CD4-positive, alpha-beta memory T cell (primary cell): Measurements from ENCODE around the gene FCN2. TPM values are rescaled to one million over a fixed set of nuclear protein-coding genes. Genes with fewer than 3 reads are reported as not detected.

ENCODE experiments used
- CTCF ChIA-PET: fragments of 350-600 bp; sonication (Branson Sonifier 250); formaldehyde crosslinking; loops from one replicate; lab custom pipeline; 2021; ENCODE audit warnings: inconsistent platforms; ENCODE audit not compliant: partially characterized antibody; lab: Charles Lee
- POLR2A ChIA-PET: fragments of 350-600 bp; sonication (Branson Sonifier 250); formaldehyde crosslinking; loops from one replicate; lab custom pipeline; 2021; ENCODE audit not compliant: partially characterized antibody; lab: Charles Lee
- DNase-seq, 5 donors: peaks; one replicate each; pipeline versions ENCODE4 v3.0.0 to v3.0.0-alpha.2; 2020 to 2022; ENCODE audit warnings: mixed read lengths in 1 of 5
- H3K27ac ChIP-seq: one replicate; pipeline ENCODE4 v1.7.0; 2013; ENCODE audit warnings: low read depth, low read length
- H3K27me3 ChIP-seq: 2 replicates; pipeline ENCODE4 v1.7.0; 2013; ENCODE audit warnings: mild to moderate bottlenecking, low read length, moderate library complexity; ENCODE audit not compliant: insufficient read depth
- H3K36me3 ChIP-seq: 2 replicates; pipeline ENCODE4 v1.7.0; 2013; ENCODE audit warnings: mild to moderate bottlenecking, low read length, moderate library complexity; ENCODE audit not compliant: insufficient read depth
- H3K4me1 ChIP-seq: 2 replicates; pipeline ENCODE4 v1.7.0; 2013; ENCODE audit warnings: mild to moderate bottlenecking, low read length, moderate library complexity; ENCODE audit not compliant: insufficient read depth
- H3K4me3 ChIP-seq, 2 donors: one replicate each; pipeline ENCODE4 v1.7.0; 2013; ENCODE audit warnings: low read length in 2 of 2, mild to moderate bottlenecking in 1 of 2
- H3K9me3 ChIP-seq, 2 donors: one replicate each; pipeline ENCODE4 v1.7.0; 2013; ENCODE audit warnings: low read length in 2 of 2, control low read depth in 1 of 2; ENCODE audit not compliant: control insufficient read depth in 1 of 2
- H3K27ac Mint-ChIP-seq, 7 donors: one replicate each; pipeline ENCODE4 v1.8.0; 2020 to 2021; ENCODE audit warnings: mixed read lengths in 7 of 7, mild to moderate bottlenecking in 6 of 7, inconsistent platforms in 3 of 7, moderate library complexity in 3 of 7
- H3K27me3 Mint-ChIP-seq, 2 donors: one replicate each; pipeline ENCODE4 v1.8.0; 2020 to 2021; ENCODE audit warnings: mixed read lengths in 2 of 2
- H3K36me3 Mint-ChIP-seq, 2 donors: one replicate each; pipeline ENCODE4 v1.8.0; 2020 to 2021; ENCODE audit warnings: mixed read lengths in 2 of 2, inconsistent platforms in 1 of 2, mild to moderate bottlenecking in 1 of 2
- H3K4me1 Mint-ChIP-seq, 4 donors: one replicate each; pipeline ENCODE4 v1.8.0; 2020 to 2021; ENCODE audit warnings: mixed read lengths in 4 of 4, mild to moderate bottlenecking in 1 of 4
- H3K4me3 Mint-ChIP-seq, 8 donors: one replicate each; pipeline ENCODE4 v1.8.0; 2020 to 2021; ENCODE audit warnings: mixed read lengths in 8 of 8, mild to moderate bottlenecking in 7 of 8, moderate library complexity in 6 of 8, inconsistent platforms in 3 of 8
- H3K9me3 Mint-ChIP-seq, 8 donors: one replicate each; pipeline ENCODE4 v1.8.0; 2020 to 2021; ENCODE audit warnings: mixed read lengths in 8 of 8, mild to moderate bottlenecking in 5 of 8, inconsistent platforms in 3 of 8, moderate library complexity in 1 of 8
- intact Hi-C: fragments of 100-400 bp; cut with micrococcal nuclease; formaldehyde crosslinking; loops from one replicate; pipeline ENCODE4 v1.15.1; 2023
- polyA plus RNA-seq, 2 donors: library from polyadenylated mRNA; unstranded; fragments of 300-500 nt; fragmentation: Illumina TruSeq; gene quantifications; one replicate each; pipeline ENCODE4 v1.2.3, GENCODE V29; 2021
- total RNA-seq, 2 experiments: library from RNA; stranded (reverse); gene quantifications; one replicate each; pipeline ENCODE4 v1.2.3, GENCODE V29; 2021

FCN2 gene
- total and polyA plus RNA-seq, 4 experiments from 2014 or later = not detected

DNA sequence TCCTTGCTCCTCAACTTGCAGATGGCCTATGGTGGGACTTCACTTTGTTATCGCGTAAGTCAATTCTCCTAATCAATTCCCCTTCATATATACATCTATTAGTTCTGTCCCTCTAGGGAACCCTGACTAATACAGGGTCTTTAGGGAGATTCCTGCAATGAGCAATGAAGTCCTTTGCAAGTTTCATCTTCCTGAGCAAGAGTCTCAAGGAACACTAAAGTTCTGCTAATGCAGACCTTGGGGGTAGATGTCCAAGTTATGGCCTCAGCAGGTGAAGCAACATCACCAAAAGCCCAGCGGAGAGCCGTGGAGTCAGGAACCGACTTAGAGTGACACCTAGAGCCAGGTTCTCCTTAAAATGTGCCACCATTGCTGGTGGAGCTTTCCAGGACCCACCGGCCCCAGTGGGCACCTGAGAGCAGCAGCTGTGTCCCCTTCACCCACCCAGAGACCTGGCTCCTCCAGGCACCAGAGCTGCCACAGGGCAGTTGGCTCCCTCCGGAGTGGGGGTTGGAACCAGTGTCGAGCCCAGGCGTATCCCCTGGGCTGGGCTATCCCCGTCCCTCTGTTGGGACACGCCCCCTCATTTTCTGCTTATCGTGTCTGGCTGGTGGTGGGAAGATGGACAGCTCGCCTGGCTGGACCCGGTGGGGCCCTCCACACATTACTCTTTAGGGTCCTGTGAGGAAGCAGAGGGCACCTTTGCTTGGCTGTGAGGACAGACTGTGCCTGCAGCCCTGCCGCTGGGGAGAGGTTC is 48.0 kb downstream of the FCN2 start:
- H3K4me1 ChIP-seq = no peaks in the 10 kb centered on the region
- intact Hi-C loops = no loop called here

GRCh38 chr9:134929193-134930158 is 48.9 kb downstream of the FCN2 start:
- no peaks in the 10 kb centered on the region for H3K9me3 ChIP-seq
- no peak for DNase-seq
- Mint-ChIP-seq H3K36me3 (no peaks in the 10 kb centered on the region), H3K4me3 (peak overlapping the region in 1 of 8 donors; percentile 27), H3K4me1 (peaks cover 0 to 3% (median 0%) of the 10 kb centered on the region in 4 donors), H3K27ac (no peak overlapping the region), H3K9me3 (no peaks in the 10 kb centered on the region), H3K27me3 (peaks cover 7 to 8% of the 10 kb centered on the region in 2 donors)
- H3K27ac ChIP-seq = no peak overlapping the region
- ChIA-PET POLR2A (no interaction called here), CTCF (no interaction called here)
- H3K36me3 ChIP-seq = no peaks in the 10 kb centered on the region
- H3K27me3 ChIP-seq = no peaks in the 10 kb centered on the region
- intact Hi-C loops = no loop called here
- no peak overlapping the region for H3K4me3 ChIP-seq
- no peaks in the 10 kb centered on the region for H3K4me1 ChIP-seq

More for the DNA sequence above, 48.0 kb downstream of the FCN2 start:
- no peaks in the 10 kb centered on the region for H3K36me3 Mint-ChIP-seq
- H3K27me3 ChIP-seq = no peaks in the 10 kb centered on the region
- POLR2A ChIA-PET = no interaction called here
- no peak overlapping the region for H3K4me3 ChIP-seq
- H3K27ac ChIP-seq = no peak overlapping the region
- no peak overlapping the region for H3K27ac Mint-ChIP-seq
- H3K9me3 ChIP-seq = no peaks in the 10 kb centered on the region
- CTCF ChIA-PET = no interaction called here
- H3K4me1 Mint-ChIP-seq = peaks cover 0 to 3% (median 0%) of the 10 kb centered on the region in 4 donors
- H3K27me3 Mint-ChIP-seq = peaks cover 7 to 8% of the 10 kb centered on the region in 2 donors
- H3K9me3 Mint-ChIP-seq = no peaks in the 10 kb centered on the region
- H3K36me3 ChIP-seq = no peaks in the 10 kb centered on the region
- H3K4me3 Mint-ChIP-seq = peak overlapping the region in 1 of 8 donors; percentile 27
- no peak for DNase-seq

DNA sequence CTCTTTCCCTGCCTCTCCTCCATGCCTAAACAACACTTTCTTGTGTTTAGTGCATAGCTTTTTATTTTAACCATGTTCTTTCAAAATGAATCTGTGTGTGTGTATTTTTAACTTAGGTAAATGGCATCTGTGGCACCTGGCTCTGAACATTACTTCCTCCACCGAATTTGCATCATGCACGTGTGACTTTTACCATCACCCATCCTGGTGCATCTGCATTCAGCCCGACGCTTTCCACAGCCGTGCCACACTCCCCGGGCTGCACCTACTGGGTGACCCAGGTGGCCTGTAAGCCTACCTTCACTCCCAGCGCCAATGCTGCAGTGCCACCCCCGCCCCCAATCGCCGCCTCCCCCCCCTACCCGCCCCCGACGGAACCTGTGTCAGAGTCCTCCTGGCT is 49.8 kb downstream of the FCN2 start:
- H3K4me1 ChIP-seq = no peaks in the 10 kb centered on the region
- peaks cover 7 to 11% of the 10 kb centered on the region in 2 donors for H3K27me3 Mint-ChIP-seq
- no peaks in the 10 kb centered on the region for H3K36me3 Mint-ChIP-seq
- DNase-seq = no peak
- H3K9me3 Mint-ChIP-seq = no peaks in the 10 kb centered on the region
- H3K9me3 ChIP-seq = no peaks in the 10 kb centered on the region
- H3K4me3 Mint-ChIP-seq = no peak overlapping the region
- H3K4me3 ChIP-seq = no peak overlapping the region
- intact Hi-C loops = no loop called here
- peak overlapping the region in 1 of 7 donors; percentile 22 for H3K27ac Mint-ChIP-seq
- H3K27me3 ChIP-seq = no peaks in the 10 kb centered on the region
- no peak overlapping the region for H3K27ac ChIP-seq
- H3K4me1 Mint-ChIP-seq = peaks cover 0 to 3% (median 0%) of the 10 kb centered on the region in 4 donors
- POLR2A ChIA-PET = no interaction called here
- no peaks in the 10 kb centered on the region for H3K36me3 ChIP-seq
- CTCF ChIA-PET = no interaction called here

DNA sequence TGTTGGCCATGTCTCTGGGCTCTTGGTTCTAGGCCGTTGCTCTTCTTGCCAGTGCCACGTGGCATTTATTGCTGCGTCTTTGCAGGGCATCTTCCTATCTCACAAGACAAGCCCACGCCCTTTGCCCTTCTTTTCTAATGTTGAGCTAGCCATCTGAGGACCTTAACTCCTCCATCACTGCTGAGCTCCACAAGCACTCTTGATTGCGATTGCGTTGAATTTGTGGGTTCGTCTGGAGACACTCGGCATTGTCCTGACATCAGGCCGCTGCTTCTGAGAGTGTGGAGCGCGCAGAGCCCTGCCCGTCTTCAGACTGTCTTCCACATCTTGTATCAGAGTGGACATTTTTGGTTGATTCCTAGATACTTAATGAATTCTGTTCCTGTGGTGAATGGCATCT is 51.6 kb downstream of the FCN2 start:
- ChIA-PET CTCF (no interaction called here), POLR2A (no interaction called here)
- intact Hi-C loops = no loop called here
- Mint-ChIP-seq H3K9me3 (no peaks in the 10 kb centered on the region), H3K27me3 (peaks cover 7 to 11% of the 10 kb centered on the region in 2 donors), H3K27ac (no peak overlapping the region), H3K4me1 (peaks cover 0 to 3% (median 0%) of the 10 kb centered on the region in 4 donors), H3K36me3 (no peaks in the 10 kb centered on the region), H3K4me3 (no peak overlapping the region)
- Histone ChIP-seq H3K27ac (no peak overlapping the region), H3K4me3 (no peak overlapping the region), H3K27me3 (no peaks in the 10 kb centered on the region), H3K4me1 (no peaks in the 10 kb centered on the region), H3K36me3 (no peaks in the 10 kb centered on the region), H3K9me3 (no peaks in the 10 kb centered on the region)
- DNase-seq = no peak

- CTCF ChIA-PET = no interaction called here
- no peak overlapping the region for H3K27ac Mint-ChIP-seq
- Histone ChIP-seq H3K27me3 (no peaks in the 10 kb centered on the region), H3K4me3 (no peak overlapping the region), H3K4me1 (no peaks in the 10 kb centered on the region), H3K36me3 (no peaks in the 10 kb centered on the region), H3K9me3 (no peaks in the 10 kb centered on the region), H3K27ac (no peak overlapping the region)
- intact Hi-C loops = no loop called here
- no peaks in the 10 kb centered on the region for H3K36me3 Mint-ChIP-seq
- no peak for DNase-seq
- H3K27me3 Mint-ChIP-seq = peaks cover 7 to 11% of the 10 kb centered on the region in 2 donors
- H3K4me1 Mint-ChIP-seq = peaks cover 0 to 3% (median 0%) of the 10 kb centered on the region in 4 donors
- POLR2A ChIA-PET = no interaction called here
- H3K4me3 Mint-ChIP-seq = no peak overlapping the region
- H3K9me3 Mint-ChIP-seq = no peaks in the 10 kb centered on the region
These were observed 52.0 kb downstream of the FCN2 start for GRCh38 chr9:134932606-134933005.

- H3K27me3 Mint-ChIP-seq = peaks cover 7 to 10% of the 10 kb centered on the region in 2 donors
- intact Hi-C loops = no loop called here
- no peaks in the 10 kb centered on the region for H3K9me3 ChIP-seq
These were observed 52.6 kb downstream of the FCN2 start for GRCh38 chr9:134933076-134933659.

More at GRCh38 chr9:134933076-134933659, 52.6 kb downstream of the FCN2 start:
- no peaks in the 10 kb centered on the region for H3K4me1 ChIP-seq
- H3K27me3 ChIP-seq = no peaks in the 10 kb centered on the region
- no peak for DNase-seq
- H3K4me3 ChIP-seq = no peak overlapping the region
- H3K27ac ChIP-seq = no peak overlapping the region
- CTCF ChIA-PET = no interaction called here
- H3K4me3 Mint-ChIP-seq = no peak overlapping the region
- no peaks in the 10 kb centered on the region for H3K36me3 Mint-ChIP-seq
- POLR2A ChIA-PET = no interaction called here
- no peaks in the 10 kb centered on the region for H3K36me3 ChIP-seq
- peaks cover 0 to 3% (median 0%) of the 10 kb centered on the region in 4 donors for H3K4me1 Mint-ChIP-seq
- no peaks in the 10 kb centered on the region for H3K9me3 Mint-ChIP-seq
- H3K27ac Mint-ChIP-seq = no peak overlapping the region
